Mesothelial cell of epicardium (in vitro differentiated cells): ENCODE data around the gene NBPF1. TPM values are rescaled to one million over a fixed set of nuclear protein-coding genes. Genes with fewer than 3 reads are reported as not detected.
"Not testable (repeated sequence)": the region's sequence is repeated elsewhere in the genome, so short reads cannot be mapped to it uniquely, and the experiment has no call there.

Source experiments
- DNase-seq, 2 experiments: peaks; one replicate each; pipeline ENCODE4 v3.0.0; 2021; ENCODE audit warnings: low spot score in 2 of 2; ENCODE audit not compliant: unreplicated experiment in 2 of 2
- H3K27ac Mint-ChIP-seq: 2 replicates; pipeline ENCODE4 v1.8.0; 2021; ENCODE audit warnings: mixed read lengths
- H3K27me3 Mint-ChIP-seq: 2 replicates; pipeline ENCODE4 v1.8.0; 2021; ENCODE audit warnings: low read depth, mixed read lengths
- H3K36me3 Mint-ChIP-seq: 2 replicates; pipeline ENCODE4 v1.8.0; 2021; ENCODE audit warnings: mixed read lengths
- H3K4me1 Mint-ChIP-seq: 2 replicates; pipeline ENCODE4 v1.8.0; 2021; ENCODE audit warnings: mixed read lengths
- H3K4me3 Mint-ChIP-seq: 2 replicates; pipeline ENCODE4 v1.8.0; 2021; ENCODE audit warnings: mild to moderate bottlenecking, moderate library complexity, mixed read lengths
- H3K9me3 Mint-ChIP-seq: 2 replicates; pipeline ENCODE4 v1.8.0; 2021; ENCODE audit warnings: mixed read lengths
- total RNA-seq: library from RNA; stranded (reverse); gene quantifications from 3 replicates; pipeline ENCODE4 v1.2.1, GENCODE V29; 2021
- TF ChIP-seq, protein P1 (sequence below): fragments of 200-600 bp; sonication (generic); IDR thresholded peaks from one replicate; pipeline ENCODE4 v1.5.0; 2021; ENCODE audit warnings: antibody characterized with exemption; ENCODE audit not compliant: unreplicated experiment

The NBPF1 gene
- total RNA-seq, 1 donor from 2014 or later, result 86.3 TPM

DNA sequence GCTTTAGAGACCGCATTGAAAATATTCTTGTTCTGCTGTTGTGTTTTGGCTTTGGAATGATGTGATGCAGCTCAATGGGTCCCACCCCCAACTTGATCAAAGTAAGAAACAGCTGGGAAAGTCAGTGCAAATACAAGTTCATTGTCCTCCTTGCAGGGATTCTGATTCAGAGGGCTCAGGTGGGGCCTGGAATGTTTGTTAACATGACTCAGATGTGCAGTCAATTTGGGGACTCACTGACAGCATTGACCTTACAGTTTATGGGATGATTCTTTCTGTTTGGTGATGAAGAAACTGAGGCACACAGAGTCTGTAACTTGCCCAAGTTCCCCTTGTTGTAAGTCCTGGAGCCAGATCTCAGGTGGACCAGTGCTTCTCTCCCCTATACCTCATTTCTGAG lies 18.1 kb downstream of the NBPF1 start:
- H3K27me3 Mint-ChIP-seq, H3K27ac Mint-ChIP-seq, DNase-seq, H3K4me3 Mint-ChIP-seq, H3K9me3 Mint-ChIP-seq, H3K36me3 Mint-ChIP-seq, H3K4me1 Mint-ChIP-seq: not testable (repeated sequence)

DNA sequence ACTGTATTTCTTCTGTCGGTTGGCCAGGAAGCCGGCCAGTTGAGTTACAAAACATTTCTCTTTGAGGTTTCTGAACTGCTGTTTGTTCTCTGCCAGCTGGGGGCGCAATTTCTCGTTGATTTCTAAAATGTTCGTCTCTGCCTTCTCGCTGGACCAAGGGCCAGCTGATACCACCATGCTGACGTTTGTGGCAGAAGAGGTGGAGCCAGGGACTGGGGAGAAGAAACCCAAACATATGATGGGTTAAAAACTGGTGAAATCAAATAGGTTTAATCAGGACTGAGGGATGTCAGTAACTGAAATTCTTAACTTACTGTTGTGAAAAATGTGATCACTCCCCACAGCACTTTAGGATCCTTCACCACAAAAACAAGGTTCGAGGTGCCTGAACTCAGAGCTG lies 21.5 kb downstream of the NBPF1 start:
- H3K9me3 Mint-ChIP-seq, H3K36me3 Mint-ChIP-seq, H3K4me3 Mint-ChIP-seq: not testable (repeated sequence)

DNA sequence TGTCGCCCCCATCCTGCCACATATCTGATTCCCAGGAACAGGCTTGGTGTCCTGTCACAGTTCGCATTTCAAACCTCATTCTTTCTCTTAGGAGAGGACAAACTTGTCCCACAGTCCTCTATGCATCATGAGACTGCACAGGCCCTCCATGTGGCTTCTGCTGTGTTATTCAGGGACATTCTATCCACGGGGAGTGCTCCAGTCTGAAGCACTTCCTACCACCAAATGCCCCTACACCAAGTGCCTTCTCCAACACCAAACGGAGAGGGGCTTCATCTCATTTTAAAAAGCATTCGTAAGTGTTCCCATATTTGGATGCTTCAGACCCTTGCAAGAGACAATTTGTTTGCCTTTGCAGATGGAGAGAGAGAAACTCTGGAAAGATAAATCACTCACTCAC lies 25.3 kb downstream of the NBPF1 start:
- H3K27ac Mint-ChIP-seq, H3K4me1 Mint-ChIP-seq, H3K9me3 Mint-ChIP-seq, H3K4me3 Mint-ChIP-seq, DNase-seq, H3K27me3 Mint-ChIP-seq: not testable (repeated sequence)
- peaks cover 16% of the 10 kb centered on the region for H3K36me3 Mint-ChIP-seq

More for the DNA sequence above, 21.5 kb downstream of the NBPF1 start:
- TF ChIP-seq, protein P1, sequence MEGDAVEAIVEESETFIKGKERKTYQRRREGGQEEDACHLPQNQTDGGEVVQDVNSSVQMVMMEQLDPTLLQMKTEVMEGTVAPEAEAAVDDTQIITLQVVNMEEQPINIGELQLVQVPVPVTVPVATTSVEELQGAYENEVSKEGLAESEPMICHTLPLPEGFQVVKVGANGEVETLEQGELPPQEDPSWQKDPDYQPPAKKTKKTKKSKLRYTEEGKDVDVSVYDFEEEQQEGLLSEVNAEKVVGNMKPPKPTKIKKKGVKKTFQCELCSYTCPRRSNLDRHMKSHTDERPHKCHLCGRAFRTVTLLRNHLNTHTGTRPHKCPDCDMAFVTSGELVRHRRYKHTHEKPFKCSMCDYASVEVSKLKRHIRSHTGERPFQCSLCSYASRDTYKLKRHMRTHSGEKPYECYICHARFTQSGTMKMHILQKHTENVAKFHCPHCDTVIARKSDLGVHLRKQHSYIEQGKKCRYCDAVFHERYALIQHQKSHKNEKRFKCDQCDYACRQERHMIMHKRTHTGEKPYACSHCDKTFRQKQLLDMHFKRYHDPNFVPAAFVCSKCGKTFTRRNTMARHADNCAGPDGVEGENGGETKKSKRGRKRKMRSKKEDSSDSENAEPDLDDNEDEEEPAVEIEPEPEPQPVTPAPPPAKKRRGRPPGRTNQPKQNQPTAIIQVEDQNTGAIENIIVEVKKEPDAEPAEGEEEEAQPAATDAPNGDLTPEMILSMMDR, result peak; percentile 37
- H3K27me3 Mint-ChIP-seq, H3K27ac Mint-ChIP-seq, H3K4me1 Mint-ChIP-seq: not testable (repeated sequence)
- peak in 1 of 2 experiments; percentile 40 for DNase-seq

DNA sequence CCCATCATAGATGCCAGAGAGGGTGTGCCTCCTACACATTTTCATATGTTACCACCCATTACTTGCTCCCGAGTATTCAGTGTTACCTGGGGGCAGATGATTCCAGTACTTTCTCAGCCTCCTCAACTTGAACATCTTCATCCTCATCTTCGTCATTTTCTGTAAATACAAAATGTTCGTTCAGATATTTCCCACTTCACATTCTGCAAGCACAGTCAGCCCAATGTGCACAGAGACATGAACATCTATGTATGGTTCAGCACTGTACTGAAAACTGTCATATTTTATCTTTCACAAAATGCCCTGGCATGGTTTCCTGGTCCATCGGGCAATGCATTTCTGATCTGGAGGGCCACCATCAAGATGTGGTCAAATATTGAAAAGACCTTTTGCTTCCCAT lies 25.7 kb downstream of the NBPF1 start:
- not testable (repeated sequence) for H3K27ac Mint-ChIP-seq, H3K4me3 Mint-ChIP-seq, H3K27me3 Mint-ChIP-seq, DNase-seq, H3K9me3 Mint-ChIP-seq, H3K4me1 Mint-ChIP-seq
- peaks cover 16% of the 10 kb centered on the region for H3K36me3 Mint-ChIP-seq

DNA sequence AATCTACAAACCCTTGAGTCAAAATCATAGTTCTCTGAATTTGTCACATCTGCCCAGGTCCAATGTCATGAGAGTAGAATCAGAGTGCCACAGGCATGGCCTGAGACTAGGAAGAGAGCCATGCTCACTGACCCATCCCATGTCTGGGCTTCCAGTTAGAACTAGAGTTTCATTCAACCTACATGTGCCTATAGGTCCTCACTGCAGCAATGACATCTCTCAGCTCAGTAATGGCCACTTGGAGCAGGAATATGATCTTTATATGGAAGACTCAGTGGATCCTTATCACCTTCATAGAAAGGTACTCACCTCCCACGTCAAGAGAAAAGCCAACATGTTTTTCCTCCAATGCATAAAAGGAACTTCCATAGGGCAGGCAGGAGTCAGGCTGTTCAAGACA lies 48.0 kb downstream of the NBPF1 start:
- H3K4me3 Mint-ChIP-seq, H3K27ac Mint-ChIP-seq, H3K36me3 Mint-ChIP-seq, H3K4me1 Mint-ChIP-seq, H3K27me3 Mint-ChIP-seq, H3K9me3 Mint-ChIP-seq: not testable (repeated sequence)
- DNase-seq, result peak in 1 of 2 experiments; percentile 39

DNA sequence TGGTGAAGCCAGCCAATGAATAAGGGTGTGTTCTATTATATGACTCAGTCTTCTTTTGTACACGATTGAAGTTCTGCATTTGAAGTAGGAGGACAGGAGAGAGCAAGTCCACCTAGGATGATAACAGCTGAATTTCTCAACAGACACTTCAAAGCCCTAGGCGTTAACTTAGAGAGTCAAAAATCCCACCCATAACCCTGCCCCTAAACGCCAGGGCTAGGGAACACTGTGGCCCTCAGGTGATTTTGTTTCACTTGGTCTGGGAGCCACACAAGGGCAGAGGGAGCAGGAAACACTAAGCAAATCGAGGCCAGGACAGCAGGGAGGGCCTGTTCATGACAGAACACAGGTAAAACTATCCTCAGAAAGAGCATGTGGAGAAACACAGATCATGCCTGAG lies 52.3 kb downstream of the NBPF1 start:
- not testable (repeated sequence) for H3K9me3 Mint-ChIP-seq, H3K4me3 Mint-ChIP-seq

DNA sequence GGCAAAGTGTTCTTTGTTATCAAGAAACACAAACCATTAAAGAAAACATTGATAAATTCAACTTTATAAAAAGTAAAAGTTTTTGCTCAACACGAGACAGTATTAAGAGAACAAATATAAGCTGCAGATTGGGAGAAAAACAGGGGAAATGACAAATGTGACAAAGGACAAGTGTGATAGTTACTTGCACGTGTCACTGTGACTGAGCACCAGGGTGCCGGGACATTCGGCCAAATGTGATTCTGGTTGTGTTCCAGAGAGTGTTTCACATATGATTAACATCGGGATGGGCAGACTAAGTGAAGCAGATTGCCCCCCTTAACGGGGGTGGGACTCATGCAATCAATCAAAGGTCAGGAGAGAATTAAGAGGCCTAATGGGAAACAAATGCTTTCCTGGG lies 52.9 kb downstream of the NBPF1 start:
- DNase-seq, H3K27ac Mint-ChIP-seq, H3K27me3 Mint-ChIP-seq, H3K4me1 Mint-ChIP-seq, H3K9me3 Mint-ChIP-seq, H3K4me3 Mint-ChIP-seq, H3K36me3 Mint-ChIP-seq: not testable (repeated sequence)

More for the DNA sequence above, 52.3 kb downstream of the NBPF1 start:
- H3K27ac Mint-ChIP-seq, H3K36me3 Mint-ChIP-seq, H3K4me1 Mint-ChIP-seq, H3K27me3 Mint-ChIP-seq, DNase-seq: not testable (repeated sequence)

DNA sequence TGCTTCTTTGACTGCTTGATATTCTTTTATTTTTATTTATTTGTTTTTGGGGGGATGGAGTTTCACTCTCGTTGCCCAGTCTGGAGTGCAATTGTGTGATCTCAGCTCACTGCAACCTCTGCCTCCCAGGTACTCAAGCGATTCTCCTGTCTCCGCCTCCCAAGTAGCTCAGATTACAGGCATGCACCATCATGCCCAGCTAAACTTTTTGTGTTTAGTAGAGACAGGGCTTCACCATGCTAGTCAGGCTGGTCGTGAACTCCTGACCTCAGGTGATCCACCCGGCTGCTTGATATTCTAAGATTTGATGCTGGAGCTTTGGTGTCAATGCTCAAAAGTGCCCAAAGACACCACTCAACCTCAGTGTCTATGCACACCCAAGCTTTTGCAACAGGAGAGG lies 53.7 kb downstream of the NBPF1 start:
- not testable (repeated sequence) for H3K27me3 Mint-ChIP-seq, H3K4me1 Mint-ChIP-seq, H3K4me3 Mint-ChIP-seq, H3K27ac Mint-ChIP-seq, DNase-seq, H3K36me3 Mint-ChIP-seq, H3K9me3 Mint-ChIP-seq

DNA sequence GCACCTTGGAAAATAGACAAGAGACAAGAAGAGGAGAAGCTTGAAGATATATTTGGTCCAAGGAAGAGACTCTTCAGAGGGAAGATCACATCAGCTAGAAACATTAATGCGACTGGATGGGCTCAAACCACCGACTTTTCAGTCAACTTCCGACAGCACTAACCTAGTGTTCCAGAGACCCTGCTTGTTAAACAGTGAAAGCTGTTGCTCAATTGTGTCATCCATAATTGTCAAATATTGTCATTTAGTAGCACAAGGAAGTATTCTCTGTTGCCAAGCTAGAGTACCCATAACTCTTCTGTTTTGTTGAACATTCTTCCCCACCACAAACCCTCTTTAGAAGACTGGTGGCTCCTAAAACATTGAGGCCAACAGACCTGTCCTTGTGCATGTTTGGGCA lies 56.3 kb downstream of the NBPF1 start:
- not testable (repeated sequence) for H3K27ac Mint-ChIP-seq, DNase-seq, H3K4me3 Mint-ChIP-seq, H3K27me3 Mint-ChIP-seq, H3K36me3 Mint-ChIP-seq, H3K4me1 Mint-ChIP-seq, H3K9me3 Mint-ChIP-seq

DNA sequence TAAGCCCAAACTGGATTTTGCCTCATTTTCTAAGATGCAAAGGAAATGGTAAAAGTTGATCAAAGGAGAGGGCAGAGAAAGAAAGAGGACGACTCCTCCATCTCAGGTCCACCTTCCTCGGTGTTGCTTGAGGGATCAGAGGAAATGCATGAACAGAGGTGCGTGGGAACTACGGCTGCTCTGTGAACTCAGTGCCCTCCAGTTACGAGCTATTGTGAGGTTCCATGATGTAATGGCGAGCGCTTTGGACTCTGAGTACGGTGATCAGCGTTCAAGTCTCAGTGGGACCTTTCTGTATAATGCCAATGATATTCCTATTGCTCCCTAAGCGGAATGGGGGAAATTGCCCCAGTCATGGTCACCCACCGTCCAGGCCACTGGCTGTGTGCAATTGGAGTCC lies 60.1 kb downstream of the NBPF1 start:
- not testable (repeated sequence) for H3K4me3 Mint-ChIP-seq, H3K27ac Mint-ChIP-seq, DNase-seq, H3K4me1 Mint-ChIP-seq, H3K27me3 Mint-ChIP-seq, H3K9me3 Mint-ChIP-seq, H3K36me3 Mint-ChIP-seq

DNA sequence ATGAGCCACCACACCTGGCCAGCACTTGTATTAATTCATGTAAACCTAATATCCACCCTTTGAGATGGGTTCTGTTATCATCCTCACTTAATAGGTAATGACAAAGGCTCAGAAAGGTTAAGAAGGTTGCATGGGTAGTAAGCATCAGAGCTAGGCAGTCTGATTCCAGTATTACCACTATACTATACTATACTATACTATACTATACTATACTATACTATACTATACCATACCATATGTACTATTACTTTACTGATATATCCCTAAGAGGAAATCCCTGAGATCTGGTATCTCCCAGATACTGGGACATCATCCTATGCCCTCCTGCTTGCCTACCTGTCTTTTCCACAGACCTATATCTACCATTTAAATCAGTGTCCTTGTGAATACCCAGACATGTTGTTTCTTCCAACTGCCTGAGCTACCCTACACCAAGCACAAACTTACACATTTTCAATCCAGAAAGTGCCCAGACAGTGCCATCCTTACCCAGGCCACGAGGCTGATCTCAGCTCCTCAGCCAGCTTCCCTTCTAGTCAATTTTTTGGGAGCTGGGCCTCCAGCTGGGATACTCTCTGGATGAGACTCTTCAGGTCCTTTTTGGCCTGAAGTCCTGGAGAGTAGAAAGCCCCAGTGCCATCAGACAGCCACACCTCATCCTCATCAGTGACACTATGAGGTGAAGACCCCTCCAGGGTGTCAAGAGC lies 63.0 kb downstream of the NBPF1 start:
- not testable (repeated sequence) for H3K36me3 Mint-ChIP-seq, H3K4me1 Mint-ChIP-seq, H3K27ac Mint-ChIP-seq, DNase-seq, H3K9me3 Mint-ChIP-seq, H3K27me3 Mint-ChIP-seq, H3K4me3 Mint-ChIP-seq

DNA sequence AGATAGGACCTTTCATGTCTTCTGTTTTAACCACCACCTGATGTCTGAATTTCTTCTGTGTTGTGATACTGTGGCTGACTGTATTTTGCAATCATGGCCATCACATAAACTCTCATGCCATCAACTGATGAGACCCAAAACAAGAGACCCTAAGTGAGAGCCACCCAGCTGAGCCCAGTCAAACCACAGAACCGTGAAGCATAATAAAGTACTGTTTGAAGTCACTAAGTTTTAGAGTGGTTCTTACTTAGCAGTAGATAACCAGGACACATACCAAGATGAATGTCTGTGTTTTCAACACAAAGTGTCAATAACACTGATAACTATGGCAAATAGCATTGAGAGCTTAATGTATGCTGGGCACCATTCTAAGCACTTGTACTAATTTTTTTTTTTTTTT lies 63.8 kb downstream of the NBPF1 start:
- not testable (repeated sequence) for H3K27me3 Mint-ChIP-seq, H3K36me3 Mint-ChIP-seq, H3K4me3 Mint-ChIP-seq, H3K4me1 Mint-ChIP-seq, DNase-seq, H3K9me3 Mint-ChIP-seq, H3K27ac Mint-ChIP-seq

DNA sequence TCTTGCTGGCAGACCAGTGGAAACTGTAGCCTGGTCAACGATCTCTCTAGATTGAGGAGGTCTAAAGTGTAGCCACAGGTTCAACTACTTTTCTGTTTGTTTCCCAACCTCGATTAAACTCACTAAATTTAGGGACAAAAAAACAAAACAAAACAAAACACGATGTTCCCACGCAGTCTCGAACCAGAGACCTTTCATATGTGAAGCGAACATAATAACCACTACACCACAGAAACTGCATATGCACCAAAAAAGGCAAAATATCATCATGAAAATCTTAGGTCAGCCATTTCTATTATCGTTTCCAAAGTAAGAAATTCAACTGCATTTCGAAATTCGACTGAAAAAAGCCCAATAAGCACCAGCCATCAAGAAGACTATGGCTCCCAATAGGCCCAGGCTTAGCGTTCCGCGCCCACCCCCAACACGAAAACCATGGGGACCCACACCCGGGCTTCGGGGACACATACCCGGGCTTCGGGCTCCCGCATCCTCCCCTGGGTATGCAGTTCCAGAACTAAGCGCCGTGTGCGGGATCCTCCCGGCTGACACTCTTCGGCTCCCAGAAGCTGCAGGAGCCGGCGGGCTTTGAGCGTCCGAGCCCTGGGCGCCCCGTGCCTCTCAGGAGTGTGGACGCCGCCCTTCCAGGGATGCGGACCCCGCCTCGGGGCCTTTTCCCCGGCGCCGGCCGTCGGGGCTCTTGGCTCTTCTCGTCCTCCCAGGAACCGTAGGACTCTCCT lies 65.7 kb downstream of the NBPF1 start:
- not testable (repeated sequence) for DNase-seq, H3K9me3 Mint-ChIP-seq, H3K27ac Mint-ChIP-seq, H3K36me3 Mint-ChIP-seq, H3K27me3 Mint-ChIP-seq, H3K4me1 Mint-ChIP-seq, H3K4me3 Mint-ChIP-seq
